Liver (tissue), 3 donors: Measurements from ENCODE around the gene BOLA1.

Source experiments
- ATF3 ChIP-seq: IDR thresholded peaks from 2 replicates; pipeline ENCODE4 v1.6.1; 2016; ENCODE audit warnings: antibody characterized with exemption
- CTCF ChIP-seq: fragments of 150-350 bp; IDR thresholded peaks from 2 replicates; pipeline ENCODE4 v1.5.1; 2017; ENCODE audit warnings: improper control_type of control experiment, low read depth, low read length; ENCODE audit not compliant: missing input control
- FOXA1 ChIP-seq: IDR thresholded peaks from 2 replicates; pipeline ENCODE4 v1.6.1; 2016; ENCODE audit warnings: antibody characterized with exemption
- GABPA ChIP-seq, 2 donors: IDR thresholded peaks in 1 of 2; conservative IDR thresholded peaks in 1 of 2; 2 replicates each; pipeline ENCODE4 v1.6.1; 2016; ENCODE audit warnings: antibody characterized with exemption in 2 of 2, mild to moderate bottlenecking in 1 of 2, moderate library complexity in 1 of 2
- TAF1 ChIP-seq: conservative IDR thresholded peaks from 2 replicates; pipeline ENCODE4 v1.6.1; 2016; ENCODE audit warnings: antibody characterized with exemption, mild to moderate bottlenecking
- TF ChIP-seq, protein P1 (sequence below): IDR thresholded peaks from 2 replicates; pipeline ENCODE4 v1.6.1; 2016; ENCODE audit warnings: antibody characterized with exemption, mild to moderate bottlenecking
- donor health status: healthy.
- donor health status: healthy.

DNA sequence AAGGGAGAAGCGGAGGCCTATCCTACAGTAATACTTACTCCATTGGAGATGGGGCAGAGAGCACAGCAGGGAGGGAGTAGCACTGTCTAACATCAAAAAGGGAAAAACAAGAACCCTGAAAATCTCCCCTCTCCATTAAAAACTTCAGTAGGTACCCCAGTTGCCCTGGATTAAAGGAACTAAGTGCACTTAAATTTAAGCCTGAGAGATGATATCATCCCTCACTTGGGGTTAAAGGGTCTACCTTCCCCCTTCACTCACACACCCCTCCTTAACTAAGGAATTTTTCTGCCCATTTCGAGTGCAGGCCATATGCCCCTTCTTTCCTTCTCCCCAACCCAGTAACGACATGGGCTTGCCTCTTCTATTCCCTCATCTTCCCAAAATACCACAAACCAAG is 41.1 kb downstream of the BOLA1 start:
- TF ChIP-seq ATF3 (no peak), TAF1 (no peak), FOXA1 (no peak), CTCF (no peak), GABPA (IDR thresholded peaks at IDR 0.05 in 1 of 2, conservative IDR thresholded peaks at IDR 0.05 in 1 of 2) (no peak)
- TF ChIP-seq, protein P1, sequence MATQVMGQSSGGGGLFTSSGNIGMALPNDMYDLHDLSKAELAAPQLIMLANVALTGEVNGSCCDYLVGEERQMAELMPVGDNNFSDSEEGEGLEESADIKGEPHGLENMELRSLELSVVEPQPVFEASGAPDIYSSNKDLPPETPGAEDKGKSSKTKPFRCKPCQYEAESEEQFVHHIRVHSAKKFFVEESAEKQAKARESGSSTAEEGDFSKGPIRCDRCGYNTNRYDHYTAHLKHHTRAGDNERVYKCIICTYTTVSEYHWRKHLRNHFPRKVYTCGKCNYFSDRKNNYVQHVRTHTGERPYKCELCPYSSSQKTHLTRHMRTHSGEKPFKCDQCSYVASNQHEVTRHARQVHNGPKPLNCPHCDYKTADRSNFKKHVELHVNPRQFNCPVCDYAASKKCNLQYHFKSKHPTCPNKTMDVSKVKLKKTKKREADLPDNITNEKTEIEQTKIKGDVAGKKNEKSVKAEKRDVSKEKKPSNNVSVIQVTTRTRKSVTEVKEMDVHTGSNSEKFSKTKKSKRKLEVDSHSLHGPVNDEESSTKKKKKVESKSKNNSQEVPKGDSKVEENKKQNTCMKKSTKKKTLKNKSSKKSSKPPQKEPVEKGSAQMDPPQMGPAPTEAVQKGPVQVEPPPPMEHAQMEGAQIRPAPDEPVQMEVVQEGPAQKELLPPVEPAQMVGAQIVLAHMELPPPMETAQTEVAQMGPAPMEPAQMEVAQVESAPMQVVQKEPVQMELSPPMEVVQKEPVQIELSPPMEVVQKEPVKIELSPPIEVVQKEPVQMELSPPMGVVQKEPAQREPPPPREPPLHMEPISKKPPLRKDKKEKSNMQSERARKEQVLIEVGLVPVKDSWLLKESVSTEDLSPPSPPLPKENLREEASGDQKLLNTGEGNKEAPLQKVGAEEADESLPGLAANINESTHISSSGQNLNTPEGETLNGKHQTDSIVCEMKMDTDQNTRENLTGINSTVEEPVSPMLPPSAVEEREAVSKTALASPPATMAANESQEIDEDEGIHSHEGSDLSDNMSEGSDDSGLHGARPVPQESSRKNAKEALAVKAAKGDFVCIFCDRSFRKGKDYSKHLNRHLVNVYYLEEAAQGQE: no peak
